ENCODE measurements around the gene ZNF398.

- TF ChIP-seq CTCF (IDR thresholded peaks at IDR 0.05) (peak in 1 of 6 experiments; percentile 3), POLR2A (IDR thresholded peaks at IDR 0.05) (peak in 1 of 2 donors; percentile 11)
Measured at GRCh38 chr7:149191851-149192250, 44.6 kb downstream of the ZNF398 start.
